ENCODE data around the gene BCHE. TPM values are rescaled to one million over a fixed set of nuclear protein-coding genes. Genes with fewer than 3 reads are reported as not detected.

BCHE gene
- total RNA-seq, 1 donor from 2014 or later = 2.9 TPM

DNA sequence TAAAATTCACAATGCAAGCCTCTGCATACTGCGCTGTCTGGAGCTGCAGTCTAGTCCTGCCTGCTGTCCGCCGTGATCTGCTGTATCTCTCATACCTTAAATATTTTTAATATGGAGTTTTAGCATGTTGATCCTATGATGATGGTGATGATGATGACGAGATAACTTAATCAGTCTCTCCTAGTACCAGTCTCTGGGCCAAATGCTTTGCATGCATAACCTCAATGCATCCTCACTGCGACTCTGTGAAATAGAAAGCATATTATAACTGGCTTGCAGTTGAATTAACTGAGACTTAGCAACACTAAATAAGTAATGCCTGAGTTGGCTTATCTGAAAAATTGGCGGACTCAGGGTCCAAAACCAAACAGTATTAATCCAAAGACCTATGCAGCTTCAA lies 38.4 kb upstream of the BCHE start:
- Histone ChIP-seq H3K27me3 (no peaks in the 10 kb centered on the region), H3K4me3 (no peak overlapping the region), H3K27ac (no peak overlapping the region), H3K36me3 (no peaks in the 10 kb centered on the region), H3K4me1 (no peaks in the 10 kb centered on the region), H3K9me3 (no peaks in the 10 kb centered on the region)
- intact Hi-C loops (cut with DNase I) = no loop called here
- no peak for TF ChIP-seq POLR2AphosphoS5 (IDR thresholded peaks at IDR 0.05; ENCODE audit: insufficient read depth in 1 of 2, low read depth in 1 of 2)
- TF ChIP-seq POLR2A (IDR thresholded peaks at IDR 0.05) = no peak
- TF ChIP-seq, protein P1, sequence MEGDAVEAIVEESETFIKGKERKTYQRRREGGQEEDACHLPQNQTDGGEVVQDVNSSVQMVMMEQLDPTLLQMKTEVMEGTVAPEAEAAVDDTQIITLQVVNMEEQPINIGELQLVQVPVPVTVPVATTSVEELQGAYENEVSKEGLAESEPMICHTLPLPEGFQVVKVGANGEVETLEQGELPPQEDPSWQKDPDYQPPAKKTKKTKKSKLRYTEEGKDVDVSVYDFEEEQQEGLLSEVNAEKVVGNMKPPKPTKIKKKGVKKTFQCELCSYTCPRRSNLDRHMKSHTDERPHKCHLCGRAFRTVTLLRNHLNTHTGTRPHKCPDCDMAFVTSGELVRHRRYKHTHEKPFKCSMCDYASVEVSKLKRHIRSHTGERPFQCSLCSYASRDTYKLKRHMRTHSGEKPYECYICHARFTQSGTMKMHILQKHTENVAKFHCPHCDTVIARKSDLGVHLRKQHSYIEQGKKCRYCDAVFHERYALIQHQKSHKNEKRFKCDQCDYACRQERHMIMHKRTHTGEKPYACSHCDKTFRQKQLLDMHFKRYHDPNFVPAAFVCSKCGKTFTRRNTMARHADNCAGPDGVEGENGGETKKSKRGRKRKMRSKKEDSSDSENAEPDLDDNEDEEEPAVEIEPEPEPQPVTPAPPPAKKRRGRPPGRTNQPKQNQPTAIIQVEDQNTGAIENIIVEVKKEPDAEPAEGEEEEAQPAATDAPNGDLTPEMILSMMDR (IDR thresholded peaks at IDR 0.05) = no peak
- no peak for DNase-seq (ENCODE audit: extremely low spot score in 2 of 2)

DNA sequence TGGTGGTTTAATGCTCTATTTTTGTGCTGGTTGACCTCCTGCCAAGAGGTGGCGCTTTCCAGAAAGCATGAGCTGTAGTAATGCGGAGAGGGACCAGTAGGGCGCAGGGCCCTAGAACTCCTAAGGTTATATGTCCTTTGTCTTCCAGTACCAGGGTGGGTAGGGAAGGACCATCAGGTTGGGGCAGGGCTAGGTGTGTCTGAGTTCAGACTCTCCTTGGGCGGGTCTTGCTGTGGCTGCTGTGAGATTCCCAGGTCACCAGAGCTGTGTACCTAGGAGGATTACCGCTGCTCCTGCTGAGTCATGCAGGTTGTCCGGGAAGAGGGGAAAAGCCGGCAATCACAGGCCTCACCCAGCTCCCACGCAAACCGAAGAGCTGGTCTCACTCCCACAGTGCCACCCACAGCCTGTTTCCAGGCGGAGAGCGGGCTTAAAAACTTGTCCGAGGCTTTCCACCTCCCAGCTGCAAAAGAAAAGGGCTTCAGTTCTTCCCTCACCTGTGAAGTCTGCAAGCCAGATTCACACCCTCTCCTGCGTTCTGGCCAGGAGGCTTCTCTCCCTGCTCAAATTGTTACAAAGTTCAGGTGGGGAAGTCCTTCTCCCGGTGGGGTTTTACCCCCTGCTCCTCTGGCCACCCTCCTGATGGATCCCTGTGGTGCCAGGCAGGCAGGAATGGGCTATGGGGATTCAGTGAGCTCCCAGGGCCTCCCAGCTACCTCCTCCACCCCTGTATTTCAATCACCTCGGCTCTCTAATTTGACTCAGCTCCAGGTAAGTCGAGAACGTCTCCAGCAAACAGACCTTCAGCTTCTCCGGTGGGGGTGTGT lies 37.7 kb upstream of the BCHE start:
- intact Hi-C loops (cut with DNase I) = no loop called here
- H3K27me3 ChIP-seq = no peaks in the 10 kb centered on the region
- no peaks in the 10 kb centered on the region for H3K36me3 ChIP-seq
- TF ChIP-seq POLR2AphosphoS5 (IDR thresholded peaks at IDR 0.05; ENCODE audit: insufficient read depth in 1 of 2, low read depth in 1 of 2) (no peak), POLR2A (IDR thresholded peaks at IDR 0.05) (no peak)
- TF ChIP-seq, protein P1 (IDR thresholded peaks at IDR 0.05) = no peak
- no peaks in the 10 kb centered on the region for H3K4me1 ChIP-seq
- no peaks in the 10 kb centered on the region for H3K9me3 ChIP-seq
- no peak overlapping the region for H3K27ac ChIP-seq
- no peak overlapping the region for H3K4me3 ChIP-seq
- DNase-seq (ENCODE audit: extremely low spot score in 2 of 2) = no peak

DNA sequence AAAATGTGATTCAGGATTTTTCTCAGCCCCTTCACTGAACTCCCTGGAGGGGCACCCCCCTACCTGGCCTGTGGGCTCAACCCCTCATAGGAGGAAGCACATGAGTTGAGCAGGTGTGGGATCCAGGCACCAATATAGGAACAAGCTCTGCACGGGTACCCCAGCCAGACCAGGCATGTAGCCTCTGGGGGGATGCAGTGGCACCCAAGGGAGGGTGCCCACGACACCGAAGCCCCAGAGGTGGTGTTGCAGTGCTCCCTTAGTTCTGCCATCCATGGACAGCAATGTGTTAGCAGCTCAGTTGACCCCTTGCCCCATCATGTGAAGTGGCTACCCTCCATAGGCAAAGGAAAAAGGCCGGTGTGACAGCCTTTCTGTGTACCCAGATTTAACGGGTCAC lies 30.9 kb upstream of the BCHE start:
- intact Hi-C loops (cut with DNase I) = no loop called here
- no peak overlapping the region for H3K4me3 ChIP-seq
- no peaks in the 10 kb centered on the region for H3K27me3 ChIP-seq
- no peak overlapping the region for H3K27ac ChIP-seq
- no peaks in the 10 kb centered on the region for H3K4me1 ChIP-seq
- DNase-seq (ENCODE audit: extremely low spot score in 2 of 2) = no peak
- TF ChIP-seq, protein P1 (IDR thresholded peaks at IDR 0.05) = no peak
- TF ChIP-seq POLR2AphosphoS5 (IDR thresholded peaks at IDR 0.05; ENCODE audit: insufficient read depth in 1 of 2, low read depth in 1 of 2) (no peak), POLR2A (IDR thresholded peaks at IDR 0.05) (no peak)
- no peaks in the 10 kb centered on the region for H3K9me3 ChIP-seq
- no peaks in the 10 kb centered on the region for H3K36me3 ChIP-seq

DNA sequence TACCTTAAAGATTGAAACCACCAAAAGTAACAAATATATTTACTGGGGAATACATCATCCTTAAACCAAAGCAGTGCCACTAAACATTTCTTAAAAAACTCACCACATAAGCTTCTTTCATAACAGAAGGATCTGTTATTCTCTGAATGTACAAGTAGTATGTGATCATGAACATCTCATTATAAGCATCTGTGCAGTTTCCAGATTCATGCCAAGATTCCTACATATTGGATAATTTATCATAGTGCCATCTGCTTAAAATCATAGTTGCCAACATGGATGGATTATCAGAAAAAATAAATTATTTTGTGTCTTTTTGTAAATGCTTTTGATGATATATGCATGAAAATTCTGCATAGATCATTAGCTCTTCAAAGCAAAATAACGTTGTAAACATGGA lies 21.8 kb upstream of the BCHE start:
- TF ChIP-seq POLR2A (IDR thresholded peaks at IDR 0.05) (no peak), POLR2AphosphoS5 (IDR thresholded peaks at IDR 0.05; ENCODE audit: insufficient read depth in 1 of 2, low read depth in 1 of 2) (no peak)
- TF ChIP-seq, protein P1 (IDR thresholded peaks at IDR 0.05) = no peak
- Histone ChIP-seq H3K27ac (no peak overlapping the region), H3K4me1 (no peaks in the 10 kb centered on the region), H3K9me3 (no peaks in the 10 kb centered on the region), H3K4me3 (no peak overlapping the region), H3K36me3 (no peaks in the 10 kb centered on the region), H3K27me3 (no peaks in the 10 kb centered on the region)
- intact Hi-C loops (cut with DNase I) = no loop called here
- DNase-seq (ENCODE audit: extremely low spot score in 2 of 2) = no peak

DNA sequence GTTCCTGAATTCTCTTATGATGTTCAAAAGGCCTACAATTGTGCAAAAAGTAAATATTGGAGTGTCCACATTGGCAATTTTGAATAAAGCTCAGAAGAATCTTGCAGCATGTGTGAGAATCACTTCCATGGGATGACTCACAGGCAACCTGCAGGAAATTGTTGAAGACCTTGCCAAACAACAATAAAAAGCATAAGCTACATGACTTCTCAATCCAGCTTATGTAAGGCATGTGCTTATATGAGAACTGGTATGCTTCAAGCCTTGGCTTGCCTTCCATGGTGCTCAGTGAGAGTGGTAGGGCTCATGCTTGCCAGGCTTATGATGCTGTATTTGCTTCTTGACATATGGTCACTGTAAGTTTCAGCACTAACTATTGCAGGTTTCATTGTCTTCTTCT lies 18.4 kb upstream of the BCHE start:
- TF ChIP-seq, protein P1 (IDR thresholded peaks at IDR 0.05) = no peak
- peak in 1 of 2 donors; percentile 43 for TF ChIP-seq POLR2AphosphoS5 (IDR thresholded peaks at IDR 0.05; ENCODE audit: insufficient read depth in 1 of 2, low read depth in 1 of 2)
- intact Hi-C loops (cut with DNase I) = no loop called here

More for the DNA sequence above, 18.4 kb upstream of the BCHE start:
- Histone ChIP-seq H3K36me3 (no peaks in the 10 kb centered on the region), H3K27ac (no peak overlapping the region), H3K9me3 (no peaks in the 10 kb centered on the region), H3K4me3 (no peak overlapping the region), H3K27me3 (no peaks in the 10 kb centered on the region), H3K4me1 (no peaks in the 10 kb centered on the region)
- DNase-seq (ENCODE audit: extremely low spot score in 2 of 2) = no peak

Data from vagina (tissue), 2 donors.